ENCODE measurements around the gene FAM210B. TPM values are rescaled to one million over a fixed set of nuclear protein-coding genes. Genes with fewer than 3 reads are reported as not detected.
A peak's percentile ranks its signal among the peaks of the same experiment; 100 is the strongest.

The FAM210B gene
- total and polyA plus RNA-seq, 9 of the 15 experiments (the other 6 are each of a cell fraction or from before 2014, with no cell fraction given): 12.1 to 87.3 (median 47.6) TPM

DNA sequence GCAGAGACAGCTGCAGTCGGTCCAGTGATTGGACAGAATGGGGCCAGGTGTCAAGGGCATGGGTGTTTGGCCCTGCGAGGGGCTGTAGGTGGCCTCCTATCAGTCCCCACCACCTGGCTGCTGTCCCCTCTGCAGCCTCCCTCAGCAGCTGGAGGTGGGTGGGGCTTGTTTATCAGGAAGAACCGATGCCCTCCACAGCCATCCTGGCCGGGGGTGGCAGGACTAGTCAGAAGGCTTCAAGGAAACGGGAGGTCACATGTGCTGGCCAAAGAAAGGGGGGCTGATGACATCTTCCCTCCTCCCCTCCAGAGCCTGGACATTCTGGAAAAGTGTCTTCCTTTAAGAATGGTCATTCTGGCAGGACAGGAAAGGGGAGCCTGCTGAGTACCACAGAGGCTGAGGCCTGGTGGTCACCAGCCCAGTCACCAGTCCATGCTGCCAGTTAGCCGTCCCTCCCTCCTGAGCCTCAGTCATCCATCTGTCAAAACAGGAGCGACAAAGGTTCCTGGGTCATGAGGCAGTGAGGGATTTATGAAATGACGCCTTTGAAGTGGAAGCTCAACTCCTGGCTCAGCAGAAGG is 4.1 kb downstream of the FAM210B start (continued):
- TF ChIP-seq JUN (IDR thresholded peaks at IDR 0.05; ENCODE audit: borderline replicate concordance, low read depth, low read length) (peak; percentile 50; the same call in 1 of the 2 replicates), JUN (CRISPR knock-in tag; IDR thresholded peaks at IDR 0.05; ENCODE audit: borderline replicate concordance) (no peak), CCNT2 (IDR thresholded peaks at IDR 0.05; ENCODE audit: borderline replicate concordance, extremely low read depth, insufficient read length, low read depth, low read length) (peak; percentile 95), ZNF583 (CRISPR knock-in tag; IDR thresholded peaks at IDR 0.05) (peak; percentile 88; the same call in 1 of the 2 replicates), KHSRP (IDR thresholded peaks at IDR 0.05) (peak; percentile 63), MTA3 (IDR thresholded peaks at IDR 0.05; ENCODE audit: borderline replicate concordance) (peak; percentile 79), ZNF551 (CRISPR knock-in tag; IDR thresholded peaks at IDR 0.05) (no peak), CEBPG (CRISPR knock-in tag; IDR thresholded peaks at IDR 0.05) (peak; percentile 52; the same call in 1 of the 2 replicates), CEBPG (tag; conservative IDR thresholded peaks at IDR 0.05 in 1 of 2, IDR thresholded peaks at IDR 0.05 in 1 of 2) (no peak; a peak in 1 of 4 replicates), RB1 (IDR thresholded peaks at IDR 0.05; ENCODE audit: low read depth) (peak; percentile 28; the same call in 1 of the 2 replicates), ZNF23 (CRISPR knock-in tag; IDR thresholded peaks at IDR 0.05) (no peak), MEIS2 (IDR thresholded peaks at IDR 0.05; ENCODE audit: partially characterized antibody) (peak; percentile 87), POLR2B (IDR thresholded peaks at IDR 0.05; ENCODE audit: low read depth, partially characterized antibody) (no peak), RBM39 (optimal IDR thresholded peaks at IDR 0.05; ENCODE audit: low read depth, low read length) (no peak), ZNF12 (CRISPR knock-in tag; IDR thresholded peaks at IDR 0.05) (no peak), HMG20B (CRISPR knock-in tag; IDR thresholded peaks at IDR 0.05) (no peak), SMARCE1 (IDR thresholded peaks at IDR 0.05) (peak; percentile 94)
- TF ChIP-seq, protein P1, sequence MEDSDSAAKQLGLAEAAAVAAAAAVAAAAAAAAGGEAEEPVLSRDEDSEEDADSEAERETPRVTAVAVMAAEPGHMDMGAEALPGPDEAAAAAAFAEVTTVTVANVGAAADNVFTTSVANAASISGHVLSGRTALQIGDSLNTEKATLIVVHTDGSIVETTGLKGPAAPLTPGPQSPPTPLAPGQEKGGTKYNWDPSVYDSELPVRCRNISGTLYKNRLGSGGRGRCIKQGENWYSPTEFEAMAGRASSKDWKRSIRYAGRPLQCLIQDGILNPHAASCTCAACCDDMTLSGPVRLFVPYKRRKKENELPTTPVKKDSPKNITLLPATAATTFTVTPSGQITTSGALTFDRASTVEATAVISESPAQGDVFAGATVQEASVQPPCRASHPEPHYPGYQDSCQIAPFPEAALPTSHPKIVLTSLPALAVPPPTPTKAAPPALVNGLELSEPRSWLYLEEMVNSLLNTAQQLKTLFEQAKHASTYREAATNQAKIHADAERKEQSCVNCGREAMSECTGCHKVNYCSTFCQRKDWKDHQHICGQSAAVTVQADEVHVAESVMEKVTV (CRISPR knock-in tag; IDR thresholded peaks at IDR 0.05): no peak
- TF ChIP-seq, protein P2, sequence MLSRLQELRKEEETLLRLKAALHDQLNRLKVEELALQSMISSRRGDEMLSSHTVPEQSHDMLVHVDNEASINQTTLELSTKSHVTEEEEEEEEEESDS (CRISPR knock-in tag; IDR thresholded peaks at IDR 0.05): no peak
- TF ChIP-seq, protein P3, sequence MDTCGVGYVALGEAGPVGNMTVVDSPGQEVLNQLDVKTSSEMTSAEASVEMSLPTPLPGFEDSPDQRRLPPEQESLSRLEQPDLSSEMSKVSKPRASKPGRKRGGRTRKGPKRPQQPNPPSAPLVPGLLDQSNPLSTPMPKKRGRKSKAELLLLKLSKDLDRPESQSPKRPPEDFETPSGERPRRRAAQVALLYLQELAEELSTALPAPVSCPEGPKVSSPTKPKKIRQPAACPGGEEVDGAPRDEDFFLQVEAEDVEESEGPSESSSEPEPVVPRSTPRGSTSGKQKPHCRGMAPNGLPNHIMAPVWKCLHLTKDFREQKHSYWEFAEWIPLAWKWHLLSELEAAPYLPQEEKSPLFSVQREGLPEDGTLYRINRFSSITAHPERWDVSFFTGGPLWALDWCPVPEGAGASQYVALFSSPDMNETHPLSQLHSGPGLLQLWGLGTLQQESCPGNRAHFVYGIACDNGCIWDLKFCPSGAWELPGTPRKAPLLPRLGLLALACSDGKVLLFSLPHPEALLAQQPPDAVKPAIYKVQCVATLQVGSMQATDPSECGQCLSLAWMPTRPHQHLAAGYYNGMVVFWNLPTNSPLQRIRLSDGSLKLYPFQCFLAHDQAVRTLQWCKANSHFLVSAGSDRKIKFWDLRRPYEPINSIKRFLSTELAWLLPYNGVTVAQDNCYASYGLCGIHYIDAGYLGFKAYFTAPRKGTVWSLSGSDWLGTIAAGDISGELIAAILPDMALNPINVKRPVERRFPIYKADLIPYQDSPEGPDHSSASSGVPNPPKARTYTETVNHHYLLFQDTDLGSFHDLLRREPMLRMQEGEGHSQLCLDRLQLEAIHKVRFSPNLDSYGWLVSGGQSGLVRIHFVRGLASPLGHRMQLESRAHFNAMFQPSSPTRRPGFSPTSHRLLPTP (IDR thresholded peaks at IDR 0.05; ENCODE audit: borderline replicate concordance, extremely low read depth, insufficient read length): no peak
